Measurements from ENCODE around the gene TIMMDC1.

Gene TIMMDC1

GRCh38 chr3:119492128-119492527 is 6.2 kb upstream of the TIMMDC1 start:
- no peak for DNase-seq (ENCODE audit: low read depth)
- no peak for TF ChIP-seq CTCF (IDR thresholded peaks at IDR 0.05; ENCODE audit: control insufficient read depth, insufficient read depth, low read depth, low read length, missing control alignments)
- no peak overlapping the region for H3K4me3 ChIP-seq (ENCODE audit: control insufficient read depth, low read depth, low read length)

GRCh38 chr3:119492810-119493209 is 5.5 kb upstream of the TIMMDC1 start:
- DNase-seq (ENCODE audit: low read depth), result no peak
- no peak for TF ChIP-seq CTCF (IDR thresholded peaks at IDR 0.05; ENCODE audit: control insufficient read depth, insufficient read depth, low read depth, low read length, missing control alignments)
- H3K4me3 ChIP-seq (ENCODE audit: control insufficient read depth, low read depth, low read length), result no peak overlapping the region

- TF ChIP-seq CTCF (IDR thresholded peaks at IDR 0.05; ENCODE audit: control insufficient read depth, insufficient read depth, low read depth, low read length, missing control alignments), result no peak
- no peak overlapping the region for H3K4me3 ChIP-seq (ENCODE audit: control insufficient read depth, low read depth, low read length)
- no peak for DNase-seq (ENCODE audit: low read depth)
Observed at GRCh38 chr3:119494597-119494996, 3.8 kb upstream of the TIMMDC1 start.

GRCh38 chr3:119497820-119498185 is 544 bp upstream of the TIMMDC1 start:
- TF ChIP-seq CTCF (IDR thresholded peaks at IDR 0.05; ENCODE audit: control insufficient read depth, insufficient read depth, low read depth, low read length, missing control alignments), result no peak
- peak overlapping the region; percentile 89 for H3K4me3 ChIP-seq (ENCODE audit: control insufficient read depth, low read depth, low read length)
- no peak for DNase-seq (ENCODE audit: low read depth)

GRCh38 chr3:119500265-119500664 is 1.9 kb downstream of the TIMMDC1 start:
- DNase-seq (ENCODE audit: low read depth), result no peak
- no peak for TF ChIP-seq CTCF (IDR thresholded peaks at IDR 0.05; ENCODE audit: control insufficient read depth, insufficient read depth, low read depth, low read length, missing control alignments)
- H3K4me3 ChIP-seq (ENCODE audit: control insufficient read depth, low read depth, low read length), result no peak overlapping the region

- H3K4me3 ChIP-seq (ENCODE audit: control insufficient read depth, low read depth, low read length), result no peak overlapping the region
Observed at GRCh38 chr3:119500901-119501300, 2.6 kb downstream of the TIMMDC1 start.

More at GRCh38 chr3:119500901-119501300, 2.6 kb downstream of the TIMMDC1 start:
- DNase-seq (ENCODE audit: low read depth), result no peak
- TF ChIP-seq CTCF (IDR thresholded peaks at IDR 0.05; ENCODE audit: control insufficient read depth, insufficient read depth, low read depth, low read length, missing control alignments), result no peak

Data from AG09309 (cell line).